ENCODE results near the gene ANKDD1B.
A peak's percentile ranks its signal among the peaks of the same experiment; 100 is the strongest.

The ANKDD1B gene

DNA sequence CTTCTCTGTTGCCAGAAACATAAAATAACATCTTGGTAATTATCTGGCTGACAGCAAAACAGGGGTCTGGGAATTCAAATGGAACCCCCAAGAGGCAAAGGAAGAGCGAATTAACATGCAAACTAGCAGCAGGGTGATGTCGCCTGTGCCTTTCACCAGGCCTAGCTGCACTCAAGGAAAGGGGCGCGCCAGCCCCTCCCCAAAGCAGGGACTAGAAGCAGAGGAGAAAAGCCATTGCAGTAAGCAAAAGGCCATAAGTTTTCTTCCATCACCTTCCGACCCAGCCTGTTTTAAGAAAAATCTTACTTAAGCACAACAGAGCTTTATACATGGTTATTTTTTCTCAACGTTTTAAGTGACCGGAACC, 105.4 kb downstream of the ANKDD1B start:
- no peak for DNase-seq (ENCODE audit: low read depth)
- peak overlapping the region; percentile 70 for H3K4me3 ChIP-seq (ENCODE audit: low read depth, low read length)
- TF ChIP-seq, protein P1, sequence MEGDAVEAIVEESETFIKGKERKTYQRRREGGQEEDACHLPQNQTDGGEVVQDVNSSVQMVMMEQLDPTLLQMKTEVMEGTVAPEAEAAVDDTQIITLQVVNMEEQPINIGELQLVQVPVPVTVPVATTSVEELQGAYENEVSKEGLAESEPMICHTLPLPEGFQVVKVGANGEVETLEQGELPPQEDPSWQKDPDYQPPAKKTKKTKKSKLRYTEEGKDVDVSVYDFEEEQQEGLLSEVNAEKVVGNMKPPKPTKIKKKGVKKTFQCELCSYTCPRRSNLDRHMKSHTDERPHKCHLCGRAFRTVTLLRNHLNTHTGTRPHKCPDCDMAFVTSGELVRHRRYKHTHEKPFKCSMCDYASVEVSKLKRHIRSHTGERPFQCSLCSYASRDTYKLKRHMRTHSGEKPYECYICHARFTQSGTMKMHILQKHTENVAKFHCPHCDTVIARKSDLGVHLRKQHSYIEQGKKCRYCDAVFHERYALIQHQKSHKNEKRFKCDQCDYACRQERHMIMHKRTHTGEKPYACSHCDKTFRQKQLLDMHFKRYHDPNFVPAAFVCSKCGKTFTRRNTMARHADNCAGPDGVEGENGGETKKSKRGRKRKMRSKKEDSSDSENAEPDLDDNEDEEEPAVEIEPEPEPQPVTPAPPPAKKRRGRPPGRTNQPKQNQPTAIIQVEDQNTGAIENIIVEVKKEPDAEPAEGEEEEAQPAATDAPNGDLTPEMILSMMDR (IDR thresholded peaks at IDR 0.05; ENCODE audit: control insufficient read depth, extremely low read depth, insufficient read depth) = no peak

DNA sequence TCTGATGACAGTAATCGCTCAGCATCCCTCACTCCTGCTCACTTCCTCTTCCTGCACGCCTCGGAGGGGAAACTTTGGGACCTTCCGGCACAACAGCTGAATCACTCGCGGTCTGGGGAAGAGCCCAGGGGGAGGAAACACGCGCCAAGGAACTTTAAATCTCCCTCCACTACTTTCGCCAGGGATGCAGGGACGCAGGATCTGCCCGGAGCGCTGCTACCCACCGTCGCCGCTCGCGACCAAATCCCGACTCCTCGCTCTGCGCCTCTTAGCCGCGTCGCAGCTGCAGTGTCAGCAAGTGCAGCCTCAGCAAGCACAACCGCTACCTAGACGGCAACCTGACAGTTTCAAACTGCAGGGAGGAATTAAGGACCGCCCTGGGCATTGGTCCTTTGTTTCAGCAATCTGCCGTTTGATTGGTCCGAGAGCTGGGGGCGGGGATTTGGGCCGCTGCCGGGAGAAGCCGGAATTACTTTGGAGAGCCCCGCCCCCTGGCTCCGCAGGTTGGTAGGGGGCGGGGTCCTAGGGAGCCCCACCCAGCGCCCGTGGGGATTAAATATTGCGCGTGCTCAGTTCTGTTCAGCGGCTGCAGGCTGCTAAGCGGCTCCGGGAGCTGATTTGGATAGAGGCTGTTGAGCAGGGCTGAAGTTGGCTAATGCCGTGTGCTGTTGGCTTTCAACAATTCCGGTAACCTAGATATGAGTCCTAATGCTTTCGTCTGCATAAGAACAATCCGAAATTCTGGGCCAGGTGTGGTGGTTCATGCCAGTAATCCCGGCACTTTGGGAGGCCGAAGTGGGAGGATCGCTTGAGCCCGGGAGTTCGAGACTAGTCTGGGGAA, 106.0 kb downstream of the ANKDD1B start, which contains the start of gene POC5:
Gene POC5, minus strand, starts transcription at position 356 of the 841 bp plus-strand sequence. CDS start 4,500 bp downstream, outside the sequence.
- H3K4me3 ChIP-seq (ENCODE audit: low read depth, low read length) = peak within 1 kb of the TSS; percentile 70
- peak; percentile 94 for DNase-seq (ENCODE audit: low read depth)
- TF ChIP-seq, protein P1 (IDR thresholded peaks at IDR 0.05; ENCODE audit: control insufficient read depth, extremely low read depth, insufficient read depth) = no peak

DNA sequence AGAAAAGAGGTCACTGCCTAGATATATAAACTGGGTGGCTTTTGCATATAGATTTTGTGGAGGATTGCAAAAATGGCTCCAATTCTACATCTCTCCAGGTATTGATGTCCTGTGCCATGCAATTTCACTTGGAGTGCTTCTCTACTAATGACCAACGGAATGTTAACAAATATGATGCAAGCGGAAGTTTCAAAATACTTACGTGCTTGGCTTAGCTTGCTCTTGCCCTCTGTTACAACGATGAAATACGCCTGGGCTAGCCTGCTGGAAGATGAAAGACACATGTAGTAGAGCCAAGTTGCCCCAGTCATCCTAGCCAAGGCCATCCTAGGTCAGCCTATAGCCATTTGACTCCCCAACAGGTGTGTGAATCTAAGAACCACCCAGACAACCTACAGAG, 109.6 kb downstream of the ANKDD1B start:
- DNase-seq (ENCODE audit: low read depth) = no peak
- TF ChIP-seq, protein P1 (IDR thresholded peaks at IDR 0.05; ENCODE audit: control insufficient read depth, extremely low read depth, insufficient read depth) = no peak
- H3K4me3 ChIP-seq (ENCODE audit: low read depth, low read length) = no peak overlapping the region
